Measurements from ENCODE around the gene ARID1B.

ARID1B gene

DNA sequence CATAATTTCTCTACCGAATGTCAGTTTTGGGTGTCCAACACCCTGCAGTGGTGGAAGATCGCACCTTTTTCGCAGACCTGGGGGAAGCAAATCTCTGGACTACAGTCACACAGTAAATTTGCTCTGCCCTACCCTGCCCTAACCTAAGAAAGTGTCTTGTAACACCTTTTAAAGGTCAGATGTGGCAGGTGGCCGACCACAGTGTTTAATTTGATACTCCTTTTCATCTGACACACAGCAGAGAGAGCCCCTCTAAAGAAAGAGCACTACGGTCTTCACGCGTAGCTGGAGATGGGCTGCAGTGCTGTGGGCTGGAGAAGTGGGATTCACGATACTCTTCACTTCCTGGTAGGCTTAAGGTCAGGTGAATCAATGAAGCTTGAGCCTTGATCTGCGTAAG is 436.2 kb downstream of the ARID1B start:
- H3K4me3 ChIP-seq (ENCODE audit: low read length), result no peak overlapping the region
- no peak overlapping the region for H2AFZ ChIP-seq (ENCODE audit: low read length)
- no peaks in the 10 kb centered on the region for H3K9me3 ChIP-seq (replicated peaks; ENCODE audit: insufficient read depth, low read length)
- no peaks in the 10 kb centered on the region for H4K20me1 ChIP-seq (ENCODE audit: insufficient read depth, low read length)
- no peak overlapping the region for H3K4me2 ChIP-seq (ENCODE audit: low read depth, low read length)
- TF ChIP-seq, protein P1, sequence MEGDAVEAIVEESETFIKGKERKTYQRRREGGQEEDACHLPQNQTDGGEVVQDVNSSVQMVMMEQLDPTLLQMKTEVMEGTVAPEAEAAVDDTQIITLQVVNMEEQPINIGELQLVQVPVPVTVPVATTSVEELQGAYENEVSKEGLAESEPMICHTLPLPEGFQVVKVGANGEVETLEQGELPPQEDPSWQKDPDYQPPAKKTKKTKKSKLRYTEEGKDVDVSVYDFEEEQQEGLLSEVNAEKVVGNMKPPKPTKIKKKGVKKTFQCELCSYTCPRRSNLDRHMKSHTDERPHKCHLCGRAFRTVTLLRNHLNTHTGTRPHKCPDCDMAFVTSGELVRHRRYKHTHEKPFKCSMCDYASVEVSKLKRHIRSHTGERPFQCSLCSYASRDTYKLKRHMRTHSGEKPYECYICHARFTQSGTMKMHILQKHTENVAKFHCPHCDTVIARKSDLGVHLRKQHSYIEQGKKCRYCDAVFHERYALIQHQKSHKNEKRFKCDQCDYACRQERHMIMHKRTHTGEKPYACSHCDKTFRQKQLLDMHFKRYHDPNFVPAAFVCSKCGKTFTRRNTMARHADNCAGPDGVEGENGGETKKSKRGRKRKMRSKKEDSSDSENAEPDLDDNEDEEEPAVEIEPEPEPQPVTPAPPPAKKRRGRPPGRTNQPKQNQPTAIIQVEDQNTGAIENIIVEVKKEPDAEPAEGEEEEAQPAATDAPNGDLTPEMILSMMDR (IDR thresholded peaks at IDR 0.05; ENCODE audit: low read length), result no peak
- DNase-seq, result no peak
- no peak overlapping the region for H3K27ac ChIP-seq (ENCODE audit: low read length)
- no peaks in the 10 kb centered on the region for H3K4me1 ChIP-seq (ENCODE audit: low read length)
- no peak overlapping the region for H3K9ac ChIP-seq (ENCODE audit: low read length)
- H3K36me3 ChIP-seq (replicated peaks; ENCODE audit: insufficient read depth, low read length), result no peaks in the 10 kb centered on the region
- H3K9me2 ChIP-seq (replicated peaks; ENCODE audit: insufficient read depth, low read length), result no peaks in the 10 kb centered on the region
- H3K79me2 ChIP-seq (ENCODE audit: low read length), result no peaks in the 10 kb centered on the region
- H3F3A ChIP-seq (ENCODE audit: insufficient read depth, low read length), result no peaks in the 10 kb centered on the region
- no peaks in the 10 kb centered on the region for H3K27me3 ChIP-seq (replicated peaks; ENCODE audit: insufficient read depth, low read length)

DNA sequence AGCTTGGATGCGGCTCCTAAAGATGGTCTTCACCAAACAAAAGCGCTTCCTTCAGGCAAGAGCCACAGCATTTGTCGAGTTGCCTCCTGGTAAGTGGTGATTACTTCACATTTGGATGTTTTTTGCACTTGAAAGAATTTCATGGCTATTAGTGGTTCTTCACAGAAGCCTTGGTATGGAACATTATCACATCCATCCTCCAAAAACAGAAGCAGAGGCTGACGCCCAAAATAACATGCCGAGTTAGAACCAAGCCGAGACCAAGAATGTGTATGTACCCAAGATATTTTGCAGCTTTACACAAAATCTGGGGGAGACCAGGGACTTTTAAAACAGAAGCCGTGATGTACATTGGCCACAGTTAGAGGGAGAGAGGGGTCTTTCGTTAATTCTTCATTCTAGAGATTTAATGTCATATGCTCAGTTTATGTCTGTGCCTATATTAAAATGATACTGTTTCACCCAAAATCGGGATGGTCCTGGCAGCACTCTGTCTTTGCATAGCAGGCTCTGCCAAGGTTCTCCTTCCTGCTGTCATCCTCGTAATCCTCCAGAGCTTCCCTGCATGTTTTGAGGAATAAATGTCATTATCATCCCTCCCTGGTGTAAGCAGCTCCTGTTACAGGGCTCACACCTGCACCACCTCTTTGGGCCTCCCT is 436.9 kb downstream of the ARID1B start:
- DNase-seq, result no peak
- no peaks in the 10 kb centered on the region for H3K4me1 ChIP-seq (ENCODE audit: low read length)
- H3K9me3 ChIP-seq (replicated peaks; ENCODE audit: insufficient read depth, low read length), result no peaks in the 10 kb centered on the region
- no peaks in the 10 kb centered on the region for H3F3A ChIP-seq (ENCODE audit: insufficient read depth, low read length)
- TF ChIP-seq, protein P1 (IDR thresholded peaks at IDR 0.05; ENCODE audit: low read length), result no peak
- no peak for TF ChIP-seq EZH2phosphoT487 (IDR thresholded peaks at IDR 0.05; ENCODE audit: low read length)
- no peaks in the 10 kb centered on the region for H3K79me2 ChIP-seq (ENCODE audit: low read length)
- H3K27ac ChIP-seq (ENCODE audit: low read length), result no peak overlapping the region
- H3K9me2 ChIP-seq (replicated peaks; ENCODE audit: insufficient read depth, low read length), result no peaks in the 10 kb centered on the region
- H3K4me2 ChIP-seq (ENCODE audit: low read depth, low read length), result no peak overlapping the region
- no peak overlapping the region for H3K9ac ChIP-seq (ENCODE audit: low read length)
- H4K20me1 ChIP-seq (ENCODE audit: insufficient read depth, low read length), result no peaks in the 10 kb centered on the region
- no peaks in the 10 kb centered on the region for H3K36me3 ChIP-seq (replicated peaks; ENCODE audit: insufficient read depth, low read length)
- no peak overlapping the region for H3K4me3 ChIP-seq (ENCODE audit: low read length)
- H3K27me3 ChIP-seq (replicated peaks; ENCODE audit: insufficient read depth, low read length), result no peaks in the 10 kb centered on the region
- no peak overlapping the region for H2AFZ ChIP-seq (ENCODE audit: low read length)

GRCh38 chr6:157215717-157216116 is 438.5 kb downstream of the ARID1B start:
- H3K4me2 ChIP-seq (ENCODE audit: low read depth, low read length), result no peak overlapping the region
- TF ChIP-seq EZH2 (optimal IDR thresholded peaks at IDR 0.05; ENCODE audit: low read depth, low read length), result no peak
- TF ChIP-seq EZH2phosphoT487 (IDR thresholded peaks at IDR 0.05; ENCODE audit: low read length), result no peak
- TF ChIP-seq, protein P1 (IDR thresholded peaks at IDR 0.05; ENCODE audit: low read length), result no peak

More at GRCh38 chr6:157215717-157216116, 438.5 kb downstream of the ARID1B start:
- Histone ChIP-seq H2AFZ (ENCODE audit: low read length) (no peak overlapping the region), H3K4me1 (ENCODE audit: low read length) (no peaks in the 10 kb centered on the region), H3K4me3 (ENCODE audit: low read length) (no peak overlapping the region), H3K9me2 (replicated peaks; ENCODE audit: insufficient read depth, low read length) (no peaks in the 10 kb centered on the region), H3K9ac (ENCODE audit: low read length) (no peak overlapping the region), H3K27me3 (replicated peaks; ENCODE audit: insufficient read depth, low read length) (no peaks in the 10 kb centered on the region), H3K27ac (ENCODE audit: low read length) (no peak overlapping the region), H3K79me2 (ENCODE audit: low read length) (no peaks in the 10 kb centered on the region), H3F3A (ENCODE audit: insufficient read depth, low read length) (no peaks in the 10 kb centered on the region), H3K36me3 (replicated peaks; ENCODE audit: insufficient read depth, low read length) (no peaks in the 10 kb centered on the region), H3K9me3 (replicated peaks; ENCODE audit: insufficient read depth, low read length) (no peaks in the 10 kb centered on the region), H4K20me1 (ENCODE audit: insufficient read depth, low read length) (no peaks in the 10 kb centered on the region)
- no peak for DNase-seq

Measured in MM.1S (cell line).